HEK293 (cell line): Measurements from ENCODE around the gene TP53BP1.
"Not testable (repeated sequence)": the region's sequence is repeated elsewhere in the genome, so short reads cannot be mapped to it uniquely, and the experiment has no call there.

Experiments
- ATF2 ChIP-seq: fragments of 450-650 bp; formaldehyde crosslinking; IDR thresholded peaks from 2 replicates; pipeline ENCODE4 v1.5.1; 2016; ENCODE audit warnings: missing biosample characterization, missing genetic modification characterization, low read depth
- CTCF ChIP-seq: fragments of 450-650 bp; formaldehyde crosslinking; IDR thresholded peaks from 2 replicates; pipeline ENCODE4 v1.5.1; 2016; ENCODE audit warnings: missing biosample characterization, missing genetic modification characterization
- ZFP37 ChIP-seq: fragments of 450-650 bp; formaldehyde crosslinking; IDR thresholded peaks from 2 replicates; pipeline ENCODE4 v1.5.1; 2016; ENCODE audit warnings: missing biosample characterization, missing genetic modification characterization
- ZNF335 ChIP-seq: fragments of 450-650 bp; formaldehyde crosslinking; conservative IDR thresholded peaks from 2 replicates; pipeline ENCODE4 v1.5.1; 2016; ENCODE audit warnings: missing biosample characterization, missing genetic modification characterization
- ZNF768 ChIP-seq: fragments of 450-650 bp; formaldehyde crosslinking; IDR thresholded peaks from 2 replicates; pipeline ENCODE4 v1.5.1; 2018; ENCODE audit warnings: missing biosample characterization, mild to moderate bottlenecking, missing genetic modification characterization
- ZNF777 ChIP-seq: fragments of 450-650 bp; formaldehyde crosslinking; IDR thresholded peaks from 2 replicates; pipeline ENCODE4 v1.5.1; 2017; ENCODE audit warnings: missing biosample characterization, missing genetic modification characterization, borderline replicate concordance

- not testable (repeated sequence) for TF ChIP-seq ATF2 (tag by site-specific recombination); CTCF (tag by site-specific recombination); ZFP37; ZNF768 (tag by site-specific recombination); ZNF777 (tag by site-specific recombination); ZNF335 (tag by site-specific recombination)
Observed at GRCh38 chr15:43393592-43393991, 99.4 kb downstream of the TP53BP1 start.
